ENCODE measurements around the gene PAX1. TPM values are rescaled to one million over a fixed set of nuclear protein-coding genes. Genes with fewer than 3 reads are reported as not detected.

Gene PAX1
- not detected for total RNA-seq
- long read RNA-seq, result 0 reads

- peaks cover 98% of the 10 kb centered on the region for H3K27me3 ChIP-seq (ENCODE audit: low read depth)
- H3K36me3 ChIP-seq, result no peaks in the 10 kb centered on the region
- H3K4me3 ChIP-seq, result peak within 1 kb of the TSS; percentile 46
- no peak for TF ChIP-seq CTCF (IDR thresholded peaks at IDR 0.05; ENCODE audit: borderline replicate concordance)
- no peaks in the 10 kb centered on the region for H3K9me3 ChIP-seq (replicated peaks)
- H3K4me1 ChIP-seq, result peaks cover 32% of the 10 kb centered on the region
- no peak within 1 kb of the TSS for H3K27ac ChIP-seq (replicated peaks)
- DNase-seq, result no peak
- intact Hi-C loops (cut with micrococcal nuclease), result no loop called here
Observed at GRCh38 chr20:21705575-21706260, at the start of gene PAX1. Gene PAX1 (plus strand): TSS chr20:21705664. CDS start chr20:21705713, 49 bp downstream.

- Histone ChIP-seq H3K9me3 (replicated peaks) (no peaks in the 10 kb centered on the region), H3K27me3 (ENCODE audit: low read depth) (peaks cover 31% of the 10 kb centered on the region), H3K4me3 (no peak overlapping the region), H3K27ac (replicated peaks) (no peak overlapping the region), H3K4me1 (no peaks in the 10 kb centered on the region), H3K36me3 (no peaks in the 10 kb centered on the region)
- intact Hi-C loops (cut with micrococcal nuclease), result no loop called here
- TF ChIP-seq CTCF (IDR thresholded peaks at IDR 0.05; ENCODE audit: borderline replicate concordance), result no peak
- DNase-seq, result no peak
Observed at GRCh38 chr20:21656308-21657067, 49.0 kb upstream of the PAX1 start.

GRCh38 chr20:21661488-21662055 is 43.9 kb upstream of the PAX1 start:
- no peak for TF ChIP-seq CTCF (IDR thresholded peaks at IDR 0.05; ENCODE audit: borderline replicate concordance)
- H3K27me3 ChIP-seq (ENCODE audit: low read depth), result peaks cover 40% of the 10 kb centered on the region
- no peak for DNase-seq
- no peaks in the 10 kb centered on the region for H3K9me3 ChIP-seq (replicated peaks)
- intact Hi-C loops (cut with micrococcal nuclease), result no loop called here
- no peaks in the 10 kb centered on the region for H3K36me3 ChIP-seq
- no peak overlapping the region for H3K4me3 ChIP-seq
- no peak overlapping the region for H3K27ac ChIP-seq (replicated peaks)
- no peaks in the 10 kb centered on the region for H3K4me1 ChIP-seq

GRCh38 chr20:21663465-21663864 is 42.0 kb upstream of the PAX1 start:
- no peak overlapping the region for H3K27ac ChIP-seq (replicated peaks)
- no peak overlapping the region for H3K4me3 ChIP-seq
- no peak for TF ChIP-seq CTCF (IDR thresholded peaks at IDR 0.05; ENCODE audit: borderline replicate concordance)
- H3K27me3 ChIP-seq (ENCODE audit: low read depth), result peaks cover 27% of the 10 kb centered on the region
- no peaks in the 10 kb centered on the region for H3K4me1 ChIP-seq
- H3K36me3 ChIP-seq, result no peaks in the 10 kb centered on the region
- intact Hi-C loops (cut with micrococcal nuclease), result no loop called here
- no peaks in the 10 kb centered on the region for H3K9me3 ChIP-seq (replicated peaks)
- no peak for DNase-seq

- no peak for DNase-seq
- TF ChIP-seq CTCF (IDR thresholded peaks at IDR 0.05; ENCODE audit: borderline replicate concordance), result no peak
- Histone ChIP-seq H3K9me3 (replicated peaks) (no peaks in the 10 kb centered on the region), H3K36me3 (no peaks in the 10 kb centered on the region), H3K4me1 (no peaks in the 10 kb centered on the region), H3K27me3 (ENCODE audit: low read depth) (peaks cover 33% of the 10 kb centered on the region), H3K27ac (replicated peaks) (no peak overlapping the region), H3K4me3 (no peak overlapping the region)
- intact Hi-C loops (cut with micrococcal nuclease), result no loop called here
Observed at GRCh38 chr20:21665687-21666446, 39.6 kb upstream of the PAX1 start.

All from left ventricle myocardium inferior (tissue), 1 donor.